Liver (tissue), 9 donors: ENCODE results near the gene CD96. TPM values are rescaled to one million over a fixed set of nuclear protein-coding genes. Genes with fewer than 3 reads are reported as not detected.

Experiments
- DNase-seq: peaks from one replicate; pipeline ENCODE4 v3.0.0-alpha.2; 2017; ENCODE audit warnings: low spot score
- H3K27ac ChIP-seq, 2 donors: one replicate each; pipeline ENCODE4 v1.7.0; 2013; ENCODE audit warnings: inconsistent platforms in 2 of 2, low read length in 2 of 2, control low read depth in 1 of 2, low read depth in 1 of 2, mild to moderate bottlenecking in 1 of 2
- H3K27me3 ChIP-seq, 4 donors: one replicate each; pipeline versions ENCODE4 v1.6.1 to v1.7.0; 2013; ENCODE audit warnings: low read length in 3 of 4, inconsistent platforms in 1 of 4, mild to moderate bottlenecking in 1 of 4, moderate library complexity in 1 of 4; ENCODE audit not compliant: control insufficient read depth in 4 of 4, insufficient read depth in 4 of 4
- H3K36me3 ChIP-seq, 4 donors: one replicate each; pipeline versions ENCODE4 v1.6.1 to v1.7.0; 2013; ENCODE audit warnings: low read length in 3 of 4, mild to moderate bottlenecking in 3 of 4, low read depth in 1 of 4, moderate library complexity in 1 of 4; ENCODE audit not compliant: control insufficient read depth in 4 of 4, insufficient read depth in 3 of 4
- H3K4me1 ChIP-seq, 4 donors: one replicate each; pipeline versions ENCODE4 v1.6.1 to v1.7.0; 2013; ENCODE audit warnings: low read length in 3 of 4, mild to moderate bottlenecking in 3 of 4, moderate library complexity in 1 of 4; ENCODE audit not compliant: control insufficient read depth in 4 of 4, insufficient read depth in 4 of 4
- H3K4me3 ChIP-seq, 3 donors: one replicate each; pipeline versions ENCODE4 v1.6.1 to v1.7.0; 2013; ENCODE audit warnings: low read length in 3 of 3, control low read depth in 1 of 3, low read depth in 1 of 3, mild to moderate bottlenecking in 1 of 3
- H3K9ac ChIP-seq, 2 donors: one replicate each; pipeline ENCODE4 v1.7.0; 2013; ENCODE audit warnings: low read length in 2 of 2, mild to moderate bottlenecking in 2 of 2, moderate library complexity in 2 of 2, control low read depth in 1 of 2, low read depth in 1 of 2
- H3K9me3 ChIP-seq, 4 donors: one replicate each; pipeline versions ENCODE4 v1.6.1 to v1.7.0; 2013; ENCODE audit warnings: low read length in 3 of 4; ENCODE audit not compliant: control insufficient read depth in 4 of 4
- CTCF ChIP-seq: fragments of 150-350 bp; IDR thresholded peaks from 2 replicates; pipeline ENCODE4 v1.5.1; 2017; ENCODE audit warnings: improper control_type of control experiment, low read depth, low read length; ENCODE audit not compliant: missing input control
- FOXA2 ChIP-seq: IDR thresholded peaks from 2 replicates; pipeline ENCODE4 v1.6.1; 2016; ENCODE audit warnings: antibody characterized with exemption
- HNF4A ChIP-seq, 2 donors: conservative IDR thresholded peaks; 2 replicates each; pipeline ENCODE4 v1.6.1; 2016; ENCODE audit warnings: antibody characterized with exemption in 2 of 2, mild to moderate bottlenecking in 2 of 2
- NR2F2 ChIP-seq: IDR thresholded peaks from 2 replicates; pipeline ENCODE4 v1.6.1; 2016; ENCODE audit warnings: antibody characterized with exemption
- RAD21 ChIP-seq, 2 donors: IDR thresholded peaks; 2 replicates each; pipeline ENCODE4 v1.6.1; 2016; ENCODE audit warnings: antibody characterized with exemption in 2 of 2, mild to moderate bottlenecking in 2 of 2
- REST ChIP-seq: IDR thresholded peaks from 2 replicates; pipeline ENCODE4 v1.6.1; 2016; ENCODE audit warnings: antibody characterized with exemption, mild to moderate bottlenecking
- RXRA ChIP-seq, 2 donors: IDR thresholded peaks; 2 replicates each; pipeline ENCODE4 v1.6.1; 2017 to 2018; ENCODE audit warnings: antibody characterized with exemption in 2 of 2, mild to moderate bottlenecking in 1 of 2
- SP1 ChIP-seq: IDR thresholded peaks from 2 replicates; pipeline ENCODE4 v1.6.1; 2018; ENCODE audit warnings: antibody characterized with exemption, mild to moderate bottlenecking
- WGBS: extraction: QIAGEN DNeasy Blood & Tissue Kit; methylation state at CpG from one replicate; pipeline ENCODE4 v1.1.7; 2013; 5-methylcytosine and 5-hydroxymethylcytosine counted together
- polyA plus RNA-seq, 2 donors: library from polyadenylated mRNA; stranded (reverse) in 1 of 2; unstranded in 1 of 2; fragments of 200-250 nt in 1 of 2; fragments of >200 nt in 1 of 2; fragmentation: Nextera tagmentation in 1 of 2; extraction: Ambion mirVana in 1 of 2; gene quantifications; one replicate each; pipeline versions ENCODE4 v1.2.1 to v1.2.3, GENCODE V29; 2013 to 2015
- total RNA-seq, 2 donors: library from RNA; depleted of rRNA; stranded (reverse); fragments of >200 nt; gene quantifications; one replicate each; pipeline ENCODE4 v1.2.3, GENCODE V29; 2014
- donor health status: healthy.
- donor health status: healthy.
- donor health status: healthy.
- donor health status: healthy.
- donor health status: healthy.

Gene CD96
- total and polyA plus RNA-seq, 4 donors = 0.46 to 2.7 (median 0.92) TPM

- DNase-seq = no peak
- no peak overlapping the region for H3K27ac ChIP-seq
- 53% methylated on average over 2 of the region's 2 CpGs for WGBS
Measured at GRCh38 chr3:111691293-111691909, 149.4 kb downstream of the CD96 start.

GRCh38 chr3:111692593-111693552 lies 150.9 kb downstream of the CD96 start:
- H3K36me3 ChIP-seq = no peaks in the 10 kb centered on the region
- H3K9me3 ChIP-seq = no peaks in the 10 kb centered on the region
- 79% methylated on average over 8 of the region's 8 CpGs for WGBS
- H3K9ac ChIP-seq = no peak overlapping the region
- H3K4me1 ChIP-seq = peaks cover 0 to 5% (median 4%) of the 10 kb centered on the region in 4 donors
- DNase-seq = no peak
- no peak overlapping the region for H3K4me3 ChIP-seq
- H3K27ac ChIP-seq = no peak overlapping the region
- no peaks in the 10 kb centered on the region for H3K27me3 ChIP-seq
- TF ChIP-seq CTCF = no peak
- no peak for TF ChIP-seq REST
- TF ChIP-seq HNF4A (conservative IDR thresholded peaks at IDR 0.05) = no peak
- TF ChIP-seq RXRA (IDR thresholded peaks at IDR 0.05) = no peak
- no peak for TF ChIP-seq NR2F2
- TF ChIP-seq FOXA2 = no peak

More at GRCh38 chr3:111691293-111691909, 149.4 kb downstream of the CD96 start:
- Histone ChIP-seq H3K4me1 (peaks cover 0 to 5% (median 4%) of the 10 kb centered on the region in 4 donors), H3K9ac (no peak overlapping the region), H3K9me3 (no peaks in the 10 kb centered on the region), H3K4me3 (no peak overlapping the region), H3K36me3 (no peaks in the 10 kb centered on the region), H3K27me3 (no peaks in the 10 kb centered on the region)
- TF ChIP-seq SP1 = no peak
- TF ChIP-seq HNF4A (conservative IDR thresholded peaks at IDR 0.05) = no peak
- peak; percentile 49 for TF ChIP-seq CTCF
- no peak for TF ChIP-seq REST
- TF ChIP-seq RAD21 (IDR thresholded peaks at IDR 0.05) = peak; percentile 81
